B cell (primary cell): ENCODE results near the gene AATK.

Experiments used
- EZH2 ChIP-seq: IDR thresholded peaks from 2 replicates; pipeline ENCODE4 v1.6.1; 2012; ENCODE audit warnings: borderline replicate concordance, low read depth, mild to moderate bottlenecking, moderate library complexity, low read length; ENCODE audit not compliant: insufficient read depth, poor library complexity, severe bottlenecking
- TF ChIP-seq, protein P1 (sequence below): fragments of 200-600 bp; IDR thresholded peaks from one replicate; pipeline ENCODE4 v1.8.0; 2022; ENCODE audit warnings: antibody characterized with exemption, mild to moderate bottlenecking

GRCh38 chr17:81097943-81098308 lies 68.1 kb downstream of the AATK start:
- TF ChIP-seq, protein P1, sequence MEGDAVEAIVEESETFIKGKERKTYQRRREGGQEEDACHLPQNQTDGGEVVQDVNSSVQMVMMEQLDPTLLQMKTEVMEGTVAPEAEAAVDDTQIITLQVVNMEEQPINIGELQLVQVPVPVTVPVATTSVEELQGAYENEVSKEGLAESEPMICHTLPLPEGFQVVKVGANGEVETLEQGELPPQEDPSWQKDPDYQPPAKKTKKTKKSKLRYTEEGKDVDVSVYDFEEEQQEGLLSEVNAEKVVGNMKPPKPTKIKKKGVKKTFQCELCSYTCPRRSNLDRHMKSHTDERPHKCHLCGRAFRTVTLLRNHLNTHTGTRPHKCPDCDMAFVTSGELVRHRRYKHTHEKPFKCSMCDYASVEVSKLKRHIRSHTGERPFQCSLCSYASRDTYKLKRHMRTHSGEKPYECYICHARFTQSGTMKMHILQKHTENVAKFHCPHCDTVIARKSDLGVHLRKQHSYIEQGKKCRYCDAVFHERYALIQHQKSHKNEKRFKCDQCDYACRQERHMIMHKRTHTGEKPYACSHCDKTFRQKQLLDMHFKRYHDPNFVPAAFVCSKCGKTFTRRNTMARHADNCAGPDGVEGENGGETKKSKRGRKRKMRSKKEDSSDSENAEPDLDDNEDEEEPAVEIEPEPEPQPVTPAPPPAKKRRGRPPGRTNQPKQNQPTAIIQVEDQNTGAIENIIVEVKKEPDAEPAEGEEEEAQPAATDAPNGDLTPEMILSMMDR, result no peak
- no peak for TF ChIP-seq EZH2
